Neural cell (in vitro differentiated cells): ENCODE measurements around the gene EPB41. TPM values are rescaled to one million over a fixed set of nuclear protein-coding genes. Genes with fewer than 3 reads are reported as not detected.

Experiments used
- H2AFZ ChIP-seq: fragments of 200-600, 300-800 bp; sonication (generic), shearing (Covaris generic); 2 replicates; pipeline ENCODE4 v1.6.0; 2014; ENCODE audit warnings: low read depth, mild to moderate bottlenecking, antibody characterized with exemption, low read length, moderate library complexity
- H3F3A ChIP-seq: fragments of 200-600 bp; shearing (Covaris generic); 2 replicates; pipeline ENCODE4 v1.6.1; 2016; ENCODE audit warnings: mild to moderate bottlenecking, moderate library complexity, mixed read lengths, antibody characterized with exemption, low read length; ENCODE audit not compliant: insufficient read depth, poor library complexity, severe bottlenecking
- H3K27ac ChIP-seq: fragments of 200-600, 300-800 bp; sonication (generic), shearing (Covaris generic); 2 replicates; pipeline ENCODE4 v1.5.1; 2014; ENCODE audit warnings: mild to moderate bottlenecking, low read length, moderate library complexity
- H3K27me3 ChIP-seq: fragments of 300-800, 200-600 bp; sonication (generic), shearing (Covaris generic); 2 replicates; pipeline ENCODE4 v1.6.0; 2014; ENCODE audit warnings: mild to moderate bottlenecking, low read depth, low read length, moderate library complexity; ENCODE audit not compliant: insufficient read depth
- H3K36me3 ChIP-seq: fragments of 300-800, 200-600 bp; sonication (generic), shearing (Covaris generic); 2 replicates; pipeline ENCODE4 v1.5.1; 2014; ENCODE audit warnings: mild to moderate bottlenecking, antibody characterized with exemption, low read length, moderate library complexity; ENCODE audit not compliant: insufficient read depth
- H3K4me2 ChIP-seq: fragments of 300-800, 200-600 bp; sonication (generic), shearing (Covaris generic); 2 replicates; pipeline ENCODE4 v1.6.0; 2014; ENCODE audit warnings: mild to moderate bottlenecking, low read length
- H3K4me3 ChIP-seq: fragments of 300-800, 200-600 bp; sonication (generic), shearing (Covaris generic); 2 replicates; pipeline ENCODE4 v1.5.1; 2014; ENCODE audit warnings: mild to moderate bottlenecking, low read length, moderate library complexity
- H3K79me2 ChIP-seq: fragments of 200-600 bp; shearing (Covaris generic); replicated peaks from 2 replicates; pipeline ENCODE4 v1.6.0; 2014; ENCODE audit warnings: mild to moderate bottlenecking, low read length, moderate library complexity; ENCODE audit not compliant: insufficient read depth
- H3K9ac ChIP-seq: fragments of 300-800, 200-600 bp; sonication (generic), shearing (Covaris generic); 2 replicates; pipeline ENCODE4 v1.6.1; 2016; ENCODE audit warnings: mild to moderate bottlenecking, low read length, mixed read lengths
- H3K9me2 ChIP-seq: fragments of 200-600 bp; shearing (Covaris generic); 2 replicates; pipeline ENCODE4 v1.6.1; 2016; ENCODE audit warnings: mild to moderate bottlenecking, low read length, mixed read lengths; ENCODE audit not compliant: insufficient read depth
- H3K9me3 ChIP-seq: fragments of 200-600, 300-800 bp; sonication (generic), shearing (Covaris generic); 2 replicates; pipeline ENCODE4 v1.6.1; 2016; ENCODE audit warnings: mild to moderate bottlenecking, mixed run types, low read length, moderate library complexity, mixed read lengths
- H4K20me1 ChIP-seq: fragments of 200-600 bp; shearing (Covaris generic); 2 replicates; pipeline ENCODE4 v1.6.1; 2016; ENCODE audit warnings: mild to moderate bottlenecking, mixed run types; ENCODE audit not compliant: insufficient read depth
- CTCF ChIP-seq: fragments of 450-650 bp; IDR thresholded peaks from 2 replicates; pipeline ENCODE4 v1.5.1; 2014; ENCODE audit warnings: antibody characterized with exemption, mild to moderate bottlenecking, moderate library complexity; ENCODE audit not compliant: poor library complexity, severe bottlenecking
- EP300 ChIP-seq: fragments of 450-650 bp; conservative IDR thresholded peaks from 2 replicates; pipeline ENCODE4 v1.6.1; 2014; ENCODE audit warnings: antibody characterized with exemption, mild to moderate bottlenecking, moderate library complexity; ENCODE audit not compliant: poor library complexity, severe bottlenecking
- EZH2 ChIP-seq: fragments of 200-600, 300-800 bp; shearing (Covaris generic), sonication (generic); IDR thresholded peaks from 2 replicates; pipeline ENCODE4 v1.6.1; 2014; ENCODE audit warnings: antibody characterized with exemption, low read length, borderline replicate concordance, mild to moderate bottlenecking; ENCODE audit not compliant: insufficient read depth, poor library complexity, severe bottlenecking
- MXI1 ChIP-seq: fragments of 450-650 bp; conservative IDR thresholded peaks from 2 replicates; pipeline ENCODE4 v1.6.1; 2014; ENCODE audit warnings: antibody characterized with exemption, mild to moderate bottlenecking; ENCODE audit not compliant: poor library complexity, severe bottlenecking
- POLR2AphosphoS5 ChIP-seq: IDR thresholded peaks from 2 replicates; pipeline ENCODE4 v1.6.1; 2012
- RAD21 ChIP-seq: fragments of 450-650 bp; conservative IDR thresholded peaks from 2 replicates; pipeline ENCODE4 v1.6.1; 2014; ENCODE audit warnings: antibody characterized with exemption, mild to moderate bottlenecking, moderate library complexity
- REST ChIP-seq: IDR thresholded peaks from 2 replicates; pipeline ENCODE4 v1.6.1; 2012; ENCODE audit warnings: borderline replicate concordance
- SMC3 ChIP-seq: fragments of 450-650 bp; conservative IDR thresholded peaks from 2 replicates; pipeline ENCODE4 v1.6.1; 2014; ENCODE audit warnings: antibody characterized with exemption, mild to moderate bottlenecking, moderate library complexity; ENCODE audit not compliant: poor library complexity
- TAF1 ChIP-seq: IDR thresholded peaks from 2 replicates; pipeline ENCODE4 v1.6.1; 2012; ENCODE audit warnings: low read depth
- polyA plus RNA-seq: library from polyadenylated mRNA; depleted of rRNA; stranded (reverse); fragments of >200 nt; gene quantifications from 2 replicates; pipeline ENCODE4 v1.2.3, GENCODE V29; 2014

The EPB41 gene
- polyA plus RNA-seq, 1 donor from 2014 or later, result 62.0 TPM

- no peak overlapping the region for H3K4me3 ChIP-seq
- H3K27me3 ChIP-seq, result no peaks in the 10 kb centered on the region
- H3K9ac ChIP-seq, result no peak overlapping the region
- TF ChIP-seq REST (no peak), EP300 (no peak), EZH2 (no peak), RAD21 (no peak), SMC3 (no peak), TAF1 (no peak), MXI1 (no peak), CTCF (no peak), POLR2AphosphoS5 (no peak)
- H3K36me3 ChIP-seq, result no peaks in the 10 kb centered on the region
- no peaks in the 10 kb centered on the region for H3K9me2 ChIP-seq
- H2AFZ ChIP-seq, result no peak overlapping the region
- H3K27ac ChIP-seq, result no peak overlapping the region
- H3K79me2 ChIP-seq, result no peaks in the 10 kb centered on the region
- H4K20me1 ChIP-seq, result no peaks in the 10 kb centered on the region
- H3F3A ChIP-seq, result peaks cover under 1% of the 10 kb centered on the region
- H3K4me2 ChIP-seq, result no peak overlapping the region
- no peaks in the 10 kb centered on the region for H3K9me3 ChIP-seq
Observed at GRCh38 chr1:29011775-29012174, 97.4 kb downstream of the EPB41 start.

GRCh38 chr1:29017235-29017634, 102.9 kb downstream of the EPB41 start:
- peaks cover 3% of the 10 kb centered on the region for H3F3A ChIP-seq
- H3K9ac ChIP-seq, result no peak overlapping the region
- H3K9me2 ChIP-seq, result no peaks in the 10 kb centered on the region
- no peaks in the 10 kb centered on the region for H3K9me3 ChIP-seq
- H2AFZ ChIP-seq, result no peak overlapping the region
- no peaks in the 10 kb centered on the region for H4K20me1 ChIP-seq
- H3K4me3 ChIP-seq, result no peak overlapping the region
- no peak overlapping the region for H3K27ac ChIP-seq
- TF ChIP-seq MXI1 (no peak), EP300 (no peak), REST (no peak), CTCF (no peak), RAD21 (no peak), POLR2AphosphoS5 (no peak), EZH2 (no peak)
- H3K27me3 ChIP-seq, result no peaks in the 10 kb centered on the region
- no peak overlapping the region for H3K4me2 ChIP-seq
- no peaks in the 10 kb centered on the region for H3K36me3 ChIP-seq
- no peaks in the 10 kb centered on the region for H3K79me2 ChIP-seq
